ENCODE measurements around the gene HTT.

HTT gene

GRCh38 chr4:3253808-3254207, 179.3 kb downstream of the HTT start:
- DNase-seq: no peak

GRCh38 chr4:3254302-3255131, 180.0 kb downstream of the HTT start:
- DNase-seq: no peak

DNA sequence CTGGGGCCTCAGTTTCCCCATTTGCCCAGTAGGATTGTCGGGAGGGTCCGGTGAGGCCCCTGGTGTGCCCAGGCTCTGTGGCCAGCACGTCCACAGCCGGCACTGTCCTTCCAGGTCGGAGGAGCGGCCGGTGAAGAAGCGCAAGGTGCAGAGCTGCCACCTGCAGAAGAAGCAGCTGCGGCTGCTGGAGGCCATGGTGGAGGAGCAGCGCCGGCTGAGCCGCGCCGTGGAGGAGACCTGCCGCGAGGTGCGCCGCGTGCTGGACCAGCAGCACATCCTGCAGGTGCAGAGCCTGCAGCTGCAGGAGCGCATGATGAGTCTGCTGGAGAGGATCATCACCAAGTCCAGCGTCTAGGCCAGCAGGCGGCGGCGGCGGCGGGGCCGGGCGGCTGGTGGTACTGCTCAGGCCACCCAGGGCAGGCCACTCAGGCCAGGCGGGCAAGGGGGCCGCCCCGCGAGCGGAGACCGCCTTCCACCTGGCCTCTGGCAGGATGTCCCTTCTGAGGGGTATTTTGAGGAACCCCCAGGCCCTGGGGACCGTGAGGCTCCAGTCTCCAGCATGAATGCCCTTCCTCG, 181.2 kb downstream of the HTT start:
- DNase-seq: no peak

GRCh38 chr4:3256230-3257102, 182.0 kb downstream of the HTT start:
- no peak for DNase-seq

DNA sequence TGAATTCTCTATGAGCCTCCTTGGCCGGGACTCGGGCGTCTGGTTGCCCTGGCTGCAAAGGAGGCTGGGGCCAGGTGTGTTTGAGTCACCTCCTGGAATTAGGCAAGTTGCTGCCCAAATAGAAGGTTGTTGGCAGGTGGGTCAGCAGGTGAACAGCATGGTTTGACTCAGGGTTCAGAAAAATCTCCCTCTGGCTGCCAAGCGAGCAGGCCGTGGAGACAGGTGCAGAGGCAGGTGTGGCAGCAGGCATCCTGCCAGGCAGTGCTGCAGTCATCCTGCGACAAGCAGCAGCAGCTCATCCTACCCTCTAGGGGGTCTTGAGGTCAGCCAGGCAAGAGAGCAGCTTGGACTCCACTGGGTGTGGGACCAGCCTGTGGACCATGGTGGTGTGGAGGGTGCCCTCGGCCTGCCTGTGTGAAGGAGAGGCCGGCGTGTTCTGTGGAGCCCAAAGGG, 182.6 kb downstream of the HTT start:
- peak; percentile 27 for DNase-seq

GRCh38 chr4:3257556-3258482, 183.3 kb downstream of the HTT start:
- DNase-seq: no peak

DNA sequence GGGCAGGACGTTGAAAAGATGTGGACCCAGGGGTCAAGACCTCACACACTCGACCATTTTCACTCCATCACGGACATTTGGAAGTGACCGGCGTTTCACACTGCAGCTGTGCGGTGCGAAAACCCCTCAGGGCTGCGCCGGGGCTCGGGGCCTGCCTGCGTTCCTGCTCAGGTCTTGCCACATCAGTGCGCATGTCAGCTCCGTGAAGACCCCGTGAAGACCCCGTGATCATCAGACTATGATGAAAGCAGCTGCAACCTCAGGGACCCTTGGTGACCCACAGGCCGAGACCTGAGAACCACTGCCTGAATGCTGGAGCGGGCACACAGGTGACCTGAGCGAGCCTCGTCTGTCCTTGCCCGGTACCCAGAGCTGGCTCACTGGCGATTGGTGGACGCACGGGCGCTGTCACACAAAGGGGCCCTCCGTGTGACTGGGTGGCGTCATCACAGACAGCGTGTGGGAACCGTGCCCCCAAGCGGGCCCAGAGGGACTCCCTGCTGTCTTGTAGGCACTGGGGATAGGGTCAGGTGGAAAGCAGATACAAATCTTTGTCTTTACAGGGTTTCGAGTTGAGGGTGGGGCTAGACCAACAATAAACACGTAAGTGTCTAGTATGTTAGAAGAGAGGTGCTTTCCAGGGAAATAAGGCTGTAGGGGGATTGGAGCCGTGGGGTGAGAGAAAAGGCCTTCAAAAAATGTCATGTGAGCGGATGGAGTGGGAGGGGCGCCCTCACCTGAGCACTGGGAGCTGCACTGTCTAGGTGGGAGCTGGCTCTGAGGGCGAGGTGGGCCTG, 187.1 kb downstream of the HTT start:
- DNase-seq: no peak

DNA sequence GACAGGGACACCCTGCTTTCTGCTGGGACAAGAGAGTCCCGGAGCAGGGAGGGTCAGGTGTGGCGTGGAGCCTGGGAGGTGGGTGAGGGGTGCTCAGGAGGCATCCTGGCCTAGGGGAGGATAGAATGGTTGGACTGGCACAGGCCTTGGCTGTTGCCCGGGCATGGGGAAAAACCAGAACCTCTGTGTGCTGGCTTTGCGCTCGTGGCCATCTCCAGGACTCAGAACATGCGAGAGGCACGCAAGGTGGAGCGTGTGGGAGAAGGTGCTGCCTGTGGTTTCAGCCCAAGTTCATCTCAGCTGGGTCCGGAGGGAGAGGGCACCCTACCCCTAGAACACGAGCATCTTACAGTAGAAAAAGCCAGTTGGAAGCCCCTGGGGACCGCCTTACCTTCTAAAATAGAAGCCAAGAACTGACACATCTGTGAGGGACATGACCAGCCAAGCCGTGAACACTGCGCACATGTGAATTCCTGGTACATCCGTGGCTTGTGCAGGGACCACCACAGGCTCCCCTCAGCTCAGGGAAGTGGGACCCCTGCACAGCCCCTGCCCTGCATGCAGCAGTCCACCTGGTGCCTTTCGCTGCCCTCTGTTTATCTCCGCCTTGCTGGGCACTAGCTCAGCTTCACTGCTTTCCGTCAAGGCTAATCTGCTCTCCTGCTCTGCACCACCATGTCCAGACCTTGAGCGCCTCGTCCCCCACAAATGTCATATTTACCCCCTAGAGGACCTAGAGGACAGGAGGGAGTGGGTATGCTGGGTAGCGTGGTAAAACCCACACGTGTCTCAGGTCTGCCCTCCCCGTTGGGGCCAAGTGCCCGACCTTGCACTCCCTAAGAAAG, 187.9 kb downstream of the HTT start:
- DNase-seq: no peak

DNA sequence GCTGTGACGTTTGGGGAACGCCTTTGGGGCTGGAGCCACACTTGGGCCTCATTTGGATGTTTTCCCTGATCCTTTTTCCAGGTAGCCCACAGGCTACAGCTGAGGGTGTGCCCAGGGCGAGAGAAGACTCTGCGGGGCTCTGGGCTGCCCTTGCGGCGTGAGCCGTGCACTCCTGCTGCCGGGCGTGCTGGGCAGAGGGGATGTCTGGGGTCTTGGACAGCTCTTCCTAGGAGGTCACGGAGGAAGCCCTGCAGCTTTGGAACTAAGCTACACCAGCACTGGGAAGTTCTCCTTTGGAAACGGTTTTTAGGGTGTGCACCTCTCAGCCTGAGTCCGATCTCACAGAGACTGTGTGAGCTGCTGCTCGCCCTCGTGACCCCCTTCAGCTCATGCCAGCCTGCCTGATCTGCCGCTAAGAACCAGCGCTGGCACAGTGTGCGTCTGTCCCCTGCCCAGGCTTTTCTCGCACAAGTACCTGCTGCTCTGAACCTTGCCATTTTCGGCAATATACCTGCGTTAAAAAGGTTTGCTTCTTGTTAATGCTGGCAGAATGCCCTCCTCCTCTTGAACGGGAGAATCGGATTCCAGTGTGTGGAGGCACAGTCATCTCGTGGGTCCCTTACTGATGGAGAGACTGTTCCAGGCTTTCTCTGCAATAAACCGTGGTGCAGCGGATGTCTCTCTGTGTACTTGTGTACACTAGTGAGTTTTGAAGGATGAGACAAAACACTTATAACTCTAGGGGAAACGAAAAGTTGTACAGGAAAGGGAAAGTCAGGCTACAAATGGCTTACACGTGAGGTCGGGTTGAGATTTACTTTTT, 188.8 kb downstream of the HTT start:
- DNase-seq: no peak

GRCh38 chr4:3263876-3264193, 189.4 kb downstream of the HTT start:
- no peak for DNase-seq

DNA sequence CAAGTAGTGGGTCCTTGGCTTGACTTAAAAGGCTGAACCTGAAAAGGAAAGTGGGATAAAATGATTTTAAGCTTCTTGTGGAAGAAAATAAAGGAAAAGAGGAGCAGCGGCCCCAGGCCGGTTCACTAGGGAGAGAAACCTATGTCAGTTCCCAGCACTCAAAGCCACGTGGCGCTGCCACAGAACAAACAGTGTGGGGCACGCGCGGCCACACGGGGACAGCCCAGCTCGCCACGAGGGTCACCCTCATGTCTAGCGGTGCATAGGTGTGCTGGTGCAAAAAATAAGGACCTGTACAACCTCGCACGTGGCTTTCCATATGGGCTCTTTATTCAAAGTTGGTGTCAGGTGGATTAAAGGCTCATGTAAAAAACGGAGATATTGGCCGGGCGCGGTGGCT, 191.6 kb downstream of the HTT start:
- DNase-seq: no peak

DNA sequence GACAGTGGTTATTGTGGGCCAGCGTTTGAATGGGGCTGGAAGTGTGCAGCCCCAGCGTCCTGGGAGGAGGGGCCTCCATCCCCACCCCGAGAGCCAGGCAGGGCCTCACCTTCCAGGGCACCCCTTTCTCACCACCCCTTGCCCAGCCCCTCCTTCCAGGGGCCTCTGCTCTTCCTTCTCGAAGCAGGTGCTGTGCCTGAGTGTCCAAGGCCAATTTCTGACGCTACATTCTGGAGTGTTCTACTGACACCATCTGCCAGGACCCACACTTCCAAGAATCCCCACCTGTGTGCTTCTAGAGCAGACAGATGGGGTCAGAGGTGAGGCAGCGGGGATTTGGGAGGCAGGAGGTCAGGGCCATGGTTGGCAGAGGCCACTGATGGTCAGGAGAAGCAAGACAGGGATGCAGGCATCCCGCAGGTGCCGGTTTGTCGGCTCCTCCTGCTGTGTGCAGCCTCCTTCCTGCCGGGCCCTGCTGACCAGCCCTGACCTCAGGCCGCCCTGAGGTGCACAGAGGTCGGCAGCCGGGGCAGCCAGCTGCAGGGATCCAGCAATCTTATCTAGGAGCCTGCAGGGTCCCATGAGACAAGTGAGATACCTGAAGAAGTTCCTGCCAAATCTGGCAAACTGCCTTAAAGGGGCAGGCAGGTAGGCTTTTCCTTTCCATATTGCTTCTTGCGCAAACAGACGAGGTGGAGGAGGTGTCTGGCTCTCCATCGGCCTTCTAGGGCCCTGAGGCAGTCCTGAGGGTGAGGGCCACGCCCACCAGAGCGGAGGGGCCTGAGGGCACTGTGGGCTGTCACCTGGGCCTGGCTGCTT, 193.3 kb downstream of the HTT start:
- DNase-seq: no peak

- DNase-seq: no peak
Measured at GRCh38 chr4:3268395-3269104, 194.1 kb downstream of the HTT start.

DNA sequence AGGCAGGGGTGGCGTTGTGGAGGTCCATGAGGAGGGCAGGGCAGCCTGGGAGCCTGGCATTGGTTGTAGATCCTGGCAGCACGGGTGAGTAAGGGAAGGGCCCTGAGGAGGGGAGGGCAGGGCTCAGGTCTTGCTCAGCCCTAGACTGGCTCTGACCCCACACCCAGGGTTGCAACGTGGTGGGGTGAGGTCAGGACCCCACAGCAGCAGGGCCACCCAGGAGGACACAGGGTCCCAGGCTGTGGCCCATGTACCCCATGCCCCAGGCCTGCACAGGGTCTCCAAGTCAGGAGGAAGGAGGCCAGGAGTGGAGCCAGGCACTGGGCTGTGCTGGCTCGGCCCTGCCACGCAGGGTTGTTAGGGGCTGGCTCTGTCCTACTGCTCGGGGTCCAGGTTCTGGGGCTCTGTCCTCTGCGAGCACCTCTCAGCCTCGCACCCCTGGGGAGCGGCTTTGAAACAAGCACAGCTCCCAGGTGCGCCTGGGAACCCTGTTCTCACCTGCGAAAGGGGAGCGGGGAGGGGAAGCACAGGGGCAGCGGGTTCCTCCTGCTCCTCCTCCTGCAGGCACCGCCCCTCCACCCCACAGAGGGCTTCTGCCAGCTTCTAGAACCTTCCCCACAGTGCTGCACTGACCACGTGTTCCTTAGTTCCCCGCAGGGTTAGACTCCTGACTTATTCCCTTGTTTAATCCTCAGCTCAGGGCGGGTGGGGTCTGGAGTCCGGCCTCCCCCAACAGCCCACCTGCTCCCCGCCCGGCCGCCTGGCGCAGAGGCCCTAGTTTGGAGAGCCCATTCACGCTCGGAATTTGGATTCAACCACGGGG, 194.8 kb downstream of the HTT start:
- no peak for DNase-seq

DNA sequence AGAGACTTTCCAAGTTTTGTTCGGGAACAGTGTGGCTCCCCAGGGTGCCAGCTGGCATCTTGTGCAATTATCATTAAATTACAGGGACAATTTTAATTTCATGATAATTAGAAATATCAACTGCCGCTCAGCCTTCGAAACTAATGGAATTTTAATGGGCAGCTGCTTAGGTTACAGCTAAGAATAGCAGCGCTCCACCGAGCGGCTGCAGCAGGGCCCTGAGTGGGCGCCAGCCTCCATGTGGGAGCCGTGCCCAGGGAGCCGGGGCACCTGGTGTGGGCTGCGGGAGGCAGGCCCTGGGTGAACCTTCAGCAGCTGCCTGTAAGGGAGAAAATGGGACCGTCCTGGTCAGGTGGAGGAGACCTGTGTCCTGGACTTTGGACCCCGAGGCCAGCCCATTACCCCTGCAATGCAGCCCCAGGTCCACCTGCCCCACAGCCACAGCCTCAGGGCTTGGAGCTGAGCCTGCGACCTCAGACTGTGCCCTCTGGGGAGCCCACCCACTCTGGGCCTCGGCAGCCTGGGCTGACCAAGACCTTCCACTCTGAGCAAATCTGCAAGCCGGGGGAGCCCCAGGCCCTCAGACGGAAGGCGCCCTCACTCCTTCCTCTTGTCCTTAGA, 195.6 kb downstream of the HTT start:
- DNase-seq: no peak

GRCh38 chr4:3271131-3271530, 196.7 kb downstream of the HTT start:
- DNase-seq: no peak

GRCh38 chr4:3276986-3277385, 202.5 kb downstream of the HTT start:
- no peak for DNase-seq
